Neural crest cell (in vitro differentiated cells): Measurements from ENCODE around the gene GPHA2. TPM values are rescaled to one million over a fixed set of nuclear protein-coding genes. Genes with fewer than 3 reads are reported as not detected.

Source experiments
- DNase-seq: peaks from one replicate; pipeline ENCODE4 v3.0.0; 2021; ENCODE audit warnings: low read depth, mixed read lengths, low spot score
- H3K27ac Mint-ChIP-seq: one replicate; pipeline ENCODE4 v1.8.0; 2021; ENCODE audit warnings: mild to moderate bottlenecking, mixed read lengths; ENCODE audit not compliant: unreplicated experiment
- H3K27me3 Mint-ChIP-seq: 2 replicates; pipeline ENCODE4 v1.8.0; 2021; ENCODE audit warnings: low read depth, mild to moderate bottlenecking, mixed read lengths
- H3K36me3 Mint-ChIP-seq: 2 replicates; pipeline ENCODE4 v1.8.0; 2021; ENCODE audit warnings: low read depth, mild to moderate bottlenecking, mixed read lengths
- H3K4me1 Mint-ChIP-seq: 2 replicates; pipeline ENCODE4 v1.8.0; 2021; ENCODE audit warnings: mixed read lengths
- H3K4me3 Mint-ChIP-seq: one replicate; pipeline ENCODE4 v1.8.0; 2021; ENCODE audit warnings: mild to moderate bottlenecking, mixed read lengths
- H3K9me3 Mint-ChIP-seq: 2 replicates; pipeline ENCODE4 v1.8.0; 2021; ENCODE audit warnings: mixed read lengths
- total RNA-seq: library from RNA; stranded (reverse); gene quantifications from 2 replicates; pipeline ENCODE4 v1.2.1, GENCODE V29; 2021
- TF ChIP-seq, protein P1 (sequence below): fragments of 200-600 bp; sonication (generic); conservative IDR thresholded peaks from 2 replicates; pipeline ENCODE4 v1.5.0; 2021; ENCODE audit warnings: antibody characterized with exemption, mild to moderate bottlenecking

GPHA2 gene
- total RNA-seq, 1 donor from 2014 or later, result not detected

DNA sequence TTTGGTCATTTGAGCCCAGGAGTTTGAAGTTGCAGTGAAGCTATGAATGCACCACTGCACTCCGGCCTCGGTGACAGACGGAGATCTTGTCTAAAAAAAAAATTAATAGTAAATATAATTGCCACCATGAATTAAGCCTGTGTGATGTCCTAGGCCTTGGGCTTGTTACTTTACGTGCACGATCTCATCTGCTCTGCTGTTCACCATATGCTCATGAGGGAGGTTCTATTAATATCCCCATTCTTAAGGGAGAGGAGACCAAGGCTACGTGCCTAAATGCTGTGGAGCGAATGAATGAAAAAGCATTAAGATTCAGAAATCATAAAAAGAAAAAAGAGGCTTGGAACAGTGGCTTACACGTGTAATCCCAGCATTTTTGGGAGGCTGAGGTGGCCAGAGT is 16.1 kb downstream of the GPHA2 start:
- no peaks in the 10 kb centered on the region for H3K9me3 Mint-ChIP-seq
- no peaks in the 10 kb centered on the region for H3K27me3 Mint-ChIP-seq
- H3K27ac Mint-ChIP-seq, result no peak overlapping the region
- DNase-seq, result no peak
- H3K4me3 Mint-ChIP-seq, result no peak overlapping the region
- TF ChIP-seq, protein P1, sequence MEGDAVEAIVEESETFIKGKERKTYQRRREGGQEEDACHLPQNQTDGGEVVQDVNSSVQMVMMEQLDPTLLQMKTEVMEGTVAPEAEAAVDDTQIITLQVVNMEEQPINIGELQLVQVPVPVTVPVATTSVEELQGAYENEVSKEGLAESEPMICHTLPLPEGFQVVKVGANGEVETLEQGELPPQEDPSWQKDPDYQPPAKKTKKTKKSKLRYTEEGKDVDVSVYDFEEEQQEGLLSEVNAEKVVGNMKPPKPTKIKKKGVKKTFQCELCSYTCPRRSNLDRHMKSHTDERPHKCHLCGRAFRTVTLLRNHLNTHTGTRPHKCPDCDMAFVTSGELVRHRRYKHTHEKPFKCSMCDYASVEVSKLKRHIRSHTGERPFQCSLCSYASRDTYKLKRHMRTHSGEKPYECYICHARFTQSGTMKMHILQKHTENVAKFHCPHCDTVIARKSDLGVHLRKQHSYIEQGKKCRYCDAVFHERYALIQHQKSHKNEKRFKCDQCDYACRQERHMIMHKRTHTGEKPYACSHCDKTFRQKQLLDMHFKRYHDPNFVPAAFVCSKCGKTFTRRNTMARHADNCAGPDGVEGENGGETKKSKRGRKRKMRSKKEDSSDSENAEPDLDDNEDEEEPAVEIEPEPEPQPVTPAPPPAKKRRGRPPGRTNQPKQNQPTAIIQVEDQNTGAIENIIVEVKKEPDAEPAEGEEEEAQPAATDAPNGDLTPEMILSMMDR, result no peak
- peaks cover 33% of the 10 kb centered on the region for H3K4me1 Mint-ChIP-seq
- H3K36me3 Mint-ChIP-seq, result no peaks in the 10 kb centered on the region

DNA sequence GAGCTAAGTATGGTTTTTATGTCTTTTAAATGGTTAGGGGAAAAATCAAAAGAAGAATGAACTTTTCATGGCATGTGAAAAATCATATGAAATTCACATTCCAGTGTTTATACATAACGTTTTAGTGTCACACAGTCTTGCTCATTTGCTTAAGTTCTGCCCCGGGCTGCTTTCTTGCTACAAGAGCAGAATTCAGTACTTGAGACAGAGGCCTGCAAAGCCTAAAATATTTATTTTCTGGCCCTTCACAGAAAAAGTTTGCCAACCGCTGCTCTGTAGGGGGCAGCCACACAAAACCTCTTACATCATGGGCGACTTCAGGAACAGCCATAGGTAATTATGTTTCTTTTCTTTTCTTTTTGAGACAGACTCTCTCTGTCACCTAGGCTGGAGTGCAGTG is 17.7 kb downstream of the GPHA2 start:
- TF ChIP-seq, protein P1, result peak; percentile 20
- no peak for DNase-seq
- no peaks in the 10 kb centered on the region for H3K9me3 Mint-ChIP-seq
- H3K27me3 Mint-ChIP-seq, result no peaks in the 10 kb centered on the region
- no peaks in the 10 kb centered on the region for H3K36me3 Mint-ChIP-seq
- H3K4me3 Mint-ChIP-seq, result peak overlapping the region; percentile 94
- peak overlapping the region; percentile 96 for H3K27ac Mint-ChIP-seq
- peaks cover 24% of the 10 kb centered on the region for H3K4me1 Mint-ChIP-seq

DNA sequence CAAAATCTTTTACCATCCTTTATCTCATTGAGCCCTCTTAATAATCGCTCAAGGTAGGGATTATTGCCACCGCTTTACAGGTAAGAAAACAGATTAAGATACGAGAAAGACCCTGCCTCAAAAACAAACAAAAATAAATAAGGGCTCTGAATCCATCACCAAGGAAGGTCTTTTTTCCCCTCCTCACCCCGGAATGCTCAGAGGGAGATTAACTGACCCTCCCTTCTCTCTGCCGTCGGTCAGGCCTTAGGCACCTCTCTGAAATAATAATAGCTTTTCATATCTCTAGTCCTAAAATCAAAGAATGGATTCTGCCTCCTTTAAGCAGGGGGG is 18.1 kb downstream of the GPHA2 start:
- H3K4me1 Mint-ChIP-seq, result peaks cover 24% of the 10 kb centered on the region
- H3K9me3 Mint-ChIP-seq, result no peaks in the 10 kb centered on the region
- peak overlapping the region; percentile 96 for H3K27ac Mint-ChIP-seq
- peak overlapping the region; percentile 94 for H3K4me3 Mint-ChIP-seq
- H3K36me3 Mint-ChIP-seq, result no peaks in the 10 kb centered on the region
- no peaks in the 10 kb centered on the region for H3K27me3 Mint-ChIP-seq
- DNase-seq, result no peak
- TF ChIP-seq, protein P1, result peak; percentile 22

DNA sequence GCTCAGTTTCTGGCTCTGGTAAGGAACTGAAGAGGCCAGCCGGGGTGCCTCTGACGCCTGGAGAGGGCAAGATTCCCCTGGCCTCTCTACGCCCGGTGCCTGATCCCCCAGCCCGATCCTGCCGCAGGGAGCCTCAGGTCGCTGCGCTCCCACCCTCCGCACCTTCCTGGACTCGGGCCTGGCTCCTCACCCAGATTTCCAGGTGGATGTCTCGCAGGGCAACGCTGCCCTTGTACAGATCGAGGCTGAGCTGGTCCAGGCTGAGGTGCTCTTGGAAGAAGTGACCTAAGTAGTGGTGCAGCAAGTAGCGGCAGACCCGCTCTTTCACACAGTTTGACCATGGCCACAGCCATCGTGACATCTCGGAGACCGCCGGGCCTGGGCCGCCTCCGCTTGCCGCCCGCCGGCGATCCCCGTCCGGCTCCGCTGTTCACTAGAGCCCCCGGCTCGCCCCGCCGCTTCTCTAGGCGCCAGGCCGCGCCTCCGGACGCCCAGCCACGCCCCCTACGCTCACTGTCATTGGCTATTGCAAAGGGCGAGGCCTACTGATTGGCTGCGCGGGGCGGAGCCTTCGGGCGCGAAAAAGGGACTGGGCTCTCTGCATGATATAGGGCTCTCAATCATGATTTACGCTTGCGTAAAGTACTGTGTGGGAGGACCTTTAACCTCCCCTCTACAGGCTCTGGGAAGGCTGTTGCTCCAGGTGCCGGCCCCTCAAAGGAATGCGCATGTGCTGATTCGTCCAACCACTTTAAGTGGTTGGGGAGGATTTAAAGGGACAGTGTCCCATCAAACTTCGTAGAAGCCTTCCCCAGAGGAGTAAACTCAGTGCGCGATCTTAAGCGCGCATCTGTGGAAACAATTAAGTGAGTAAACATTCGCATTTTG is 18.7 kb downstream of the GPHA2 start, which contains the start of gene ATG2A:
Gene ATG2A, minus strand, starts transcription at position 435 of the 888 bp plus-strand sequence. Its CDS starts 74 bp downstream, at position 361.
- Mint-ChIP-seq H3K27me3 (no peaks in the 10 kb centered on the region), H3K4me3 (peak within 1 kb of the TSS; percentile 94), H3K27ac (peak within 1 kb of the TSS; percentile 97), H3K9me3 (no peaks in the 10 kb centered on the region), H3K4me1 (peaks cover 24% of the 10 kb centered on the region), H3K36me3 (no peaks in the 10 kb centered on the region)
- TF ChIP-seq, protein P1, result no peak
- peak; percentile 97 for DNase-seq

DNA sequence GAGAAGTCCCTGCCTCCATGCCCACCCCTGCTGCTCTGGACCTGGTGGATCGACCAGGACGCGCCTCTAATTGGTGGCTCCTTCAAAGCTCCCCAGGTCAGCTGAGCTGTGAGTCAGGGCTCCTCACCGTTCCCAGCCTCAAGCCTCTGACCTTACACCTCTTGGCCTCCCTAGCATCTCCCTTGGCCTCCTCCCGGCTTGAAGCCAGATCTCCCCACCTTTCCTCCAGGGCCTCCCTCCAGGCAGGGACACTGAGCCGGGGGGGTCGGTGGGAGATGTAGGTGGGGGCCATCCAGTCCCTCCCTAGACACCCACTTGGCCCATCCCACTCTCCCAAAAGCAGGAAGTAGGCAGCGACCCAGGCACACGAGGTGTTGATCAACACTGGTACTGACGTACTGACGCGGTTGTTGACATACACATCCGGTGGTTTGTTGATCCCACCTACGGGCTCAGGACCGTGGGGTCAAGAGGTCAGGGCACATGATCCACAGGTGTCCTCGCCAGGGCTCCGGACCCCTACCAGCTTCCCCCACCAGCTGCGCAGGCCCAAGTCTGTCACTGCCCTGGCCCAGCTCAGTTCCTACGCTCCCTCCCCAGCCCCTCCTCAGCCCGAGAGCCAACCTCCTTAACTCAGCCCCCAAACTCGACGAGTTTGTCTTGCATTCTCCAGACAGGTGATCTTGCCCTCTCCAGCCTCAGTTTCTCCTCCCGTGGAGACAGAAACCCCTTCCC is 19.5 kb downstream of the GPHA2 start:
- H3K4me3 Mint-ChIP-seq, result peak overlapping the region; percentile 94
- TF ChIP-seq, protein P1, result no peak
- no peaks in the 10 kb centered on the region for H3K36me3 Mint-ChIP-seq
- DNase-seq, result no peak
- peaks cover 24% of the 10 kb centered on the region for H3K4me1 Mint-ChIP-seq
- peak overlapping the region; percentile 97 for H3K27ac Mint-ChIP-seq
- H3K9me3 Mint-ChIP-seq, result no peaks in the 10 kb centered on the region
- no peaks in the 10 kb centered on the region for H3K27me3 Mint-ChIP-seq
